Cardiac septum (tissue), 1 donor: ENCODE measurements around the gene OSBPL3. TPM values are rescaled to one million over a fixed set of nuclear protein-coding genes. Genes with fewer than 3 reads are reported as not detected.

ENCODE experiments used
- DNase-seq: peaks from one replicate; pipeline ENCODE4 v3.0.0-alpha.2; 2020; ENCODE audit warnings: low spot score
- intact Hi-C: fragments of 100-400 bp; cut with DNase I; formaldehyde crosslinking; loops from one replicate; pipeline ENCODE4 v1.14.0; 2022
- total RNA-seq: library from RNA; stranded (reverse); fragmentation: NEBNext Ultra II Directional; extraction: Animal tissue kit (Norgen Biotek cat#: 25700); gene quantifications from one replicate; pipeline ENCODE4 v1.2.1, GENCODE V29; 2021
- donor health status: DM: no; HTN: no; CAD: no.

Gene OSBPL3
- total RNA-seq, 1 donor from 2014 or later, result 2.4 TPM

GRCh38 chr7:24843821-24844434, 136.1 kb downstream of the OSBPL3 start:
- intact Hi-C loops, result no loop called here
- no peak for DNase-seq

GRCh38 chr7:24842449-24843241, 137.3 kb downstream of the OSBPL3 start:
- no peak for DNase-seq
- intact Hi-C loops, result no loop called here

GRCh38 chr7:24842029-24842428, 137.9 kb downstream of the OSBPL3 start:
- DNase-seq, result no peak
- intact Hi-C loops, result no loop called here

DNA sequence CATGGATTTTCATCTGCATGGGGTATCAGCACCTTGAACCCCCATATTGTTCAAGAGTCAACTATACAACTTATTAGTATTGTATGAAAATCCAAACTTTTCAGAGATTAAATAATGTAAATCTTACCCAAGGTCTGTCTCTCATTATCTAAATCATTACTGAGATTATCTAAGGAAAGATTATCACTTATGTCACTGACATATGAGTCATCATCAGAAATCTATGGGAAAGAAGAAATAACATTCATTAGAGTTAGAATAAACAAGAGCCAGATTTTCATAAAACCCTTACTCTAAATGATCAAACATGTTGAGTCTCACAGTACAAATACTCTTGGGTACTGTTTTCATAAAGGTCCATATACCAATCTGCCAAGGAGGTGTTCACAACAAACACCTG, 139.4 kb downstream of the OSBPL3 start:
- intact Hi-C loops, result no loop called here
- no peak for DNase-seq

GRCh38 chr7:24836084-24836483, 143.9 kb downstream of the OSBPL3 start:
- intact Hi-C loops, result no loop called here
- no peak for DNase-seq

GRCh38 chr7:24835643-24836042, 144.3 kb downstream of the OSBPL3 start:
- DNase-seq, result no peak
- intact Hi-C loops, result no loop called here

DNA sequence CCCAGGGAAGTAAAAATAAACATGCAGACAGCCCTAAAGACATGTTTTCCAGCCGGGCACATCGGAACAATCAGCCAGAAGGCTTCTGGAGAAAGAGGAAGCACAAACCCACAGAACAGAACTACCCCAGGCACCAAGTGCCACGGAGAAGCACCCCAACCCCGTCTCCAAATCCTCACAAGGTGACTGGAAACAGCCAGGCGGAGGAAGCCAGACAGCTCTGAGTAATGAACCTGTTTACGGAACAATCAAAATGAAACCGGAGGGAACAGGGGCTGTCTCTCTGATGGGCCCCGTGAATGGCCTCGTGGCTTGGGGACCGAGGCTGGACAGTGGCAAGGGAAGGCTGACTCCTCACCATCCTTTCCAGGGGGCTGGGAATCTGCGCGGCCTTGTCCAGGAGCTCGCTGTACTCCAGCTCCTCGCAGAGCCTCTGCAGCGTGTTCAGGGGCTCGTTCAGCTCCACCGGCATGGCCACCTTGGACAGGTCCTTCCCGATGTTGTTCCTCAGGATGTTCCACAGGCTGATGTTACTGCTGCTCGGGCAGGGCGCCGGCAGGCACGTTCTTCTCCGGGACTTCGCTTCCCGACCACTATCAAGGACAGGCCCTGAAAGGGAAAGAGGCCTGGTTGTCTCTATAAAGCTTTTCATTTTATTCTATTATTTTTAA, 145.7 kb downstream of the OSBPL3 start:
- DNase-seq, result no peak
- intact Hi-C loops, result no loop called here

- intact Hi-C loops, result no loop called here
- DNase-seq, result no peak
These were observed 146.4 kb downstream of the OSBPL3 start for GRCh38 chr7:24833549-24833948.

- intact Hi-C loops, result no loop called here
- DNase-seq, result no peak
These were observed 148.7 kb downstream of the OSBPL3 start for GRCh38 chr7:24831240-24831639.

- DNase-seq, result no peak
- intact Hi-C loops, result no loop called here
These were observed 149.4 kb downstream of the OSBPL3 start for GRCh38 chr7:24830440-24831050.

DNA sequence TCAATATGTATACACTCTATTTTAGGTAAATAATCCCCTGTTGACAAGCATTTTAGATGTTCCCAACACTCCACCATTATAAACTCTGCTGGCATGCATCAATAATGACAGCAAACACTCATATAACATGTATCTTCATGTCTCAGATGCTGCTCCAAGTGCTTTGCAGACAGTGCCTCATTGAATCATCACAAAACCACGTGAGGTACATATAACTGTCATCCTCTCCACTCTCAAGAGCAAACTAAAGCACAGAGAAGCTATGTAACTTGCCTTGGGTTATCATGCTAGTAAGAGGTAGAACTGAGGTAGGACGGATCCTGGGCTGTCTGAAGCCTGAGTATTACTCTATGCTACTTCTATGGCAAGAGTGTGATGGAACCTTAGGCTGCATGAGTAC, 150.2 kb downstream of the OSBPL3 start:
- intact Hi-C loops, result no loop called here

GRCh38 chr7:24828891-24829661, 150.9 kb downstream of the OSBPL3 start:
- intact Hi-C loops, result no loop called here
- no peak for DNase-seq

More for the DNA sequence above, 150.2 kb downstream of the OSBPL3 start:
- no peak for DNase-seq

DNA sequence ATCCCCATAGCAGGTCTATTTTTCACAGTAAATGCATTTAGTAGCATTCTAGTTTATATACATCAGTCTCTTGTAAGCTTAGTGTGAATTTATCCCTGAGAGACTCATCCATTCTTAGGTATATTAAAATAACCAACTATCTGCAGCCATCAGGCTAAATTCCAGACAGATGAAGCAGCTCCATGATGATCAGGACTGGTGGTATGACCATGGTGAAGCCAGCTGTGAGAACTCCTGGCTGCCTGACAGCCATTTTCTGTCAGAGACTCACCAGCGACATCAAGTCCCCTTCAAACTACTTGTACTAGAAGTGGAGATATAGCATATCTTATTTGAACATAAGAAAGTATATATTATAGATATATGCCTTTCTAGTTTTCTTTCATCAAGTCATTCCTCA, 152.4 kb downstream of the OSBPL3 start:
- DNase-seq, result no peak
- intact Hi-C loops, result no loop called here

DNA sequence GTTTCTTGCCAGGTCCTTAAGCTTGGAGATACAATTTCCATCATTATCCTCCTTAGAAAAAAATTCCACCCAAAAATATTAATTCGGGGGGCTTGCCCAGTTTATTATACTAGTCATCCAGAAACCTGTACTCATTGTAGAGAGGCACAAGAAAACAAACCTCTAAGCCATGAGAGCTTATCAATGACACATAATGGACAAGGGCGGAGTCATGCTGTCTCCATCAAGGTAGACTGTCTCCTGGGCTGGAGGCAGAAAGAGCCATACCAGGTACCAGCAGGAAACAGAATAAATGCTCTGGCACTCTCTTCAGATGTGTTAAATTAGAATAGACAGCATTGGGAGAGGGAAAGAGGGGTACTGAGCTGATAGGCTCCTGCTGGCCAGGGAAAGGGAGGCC, 153.0 kb downstream of the OSBPL3 start:
- no peak for DNase-seq
- intact Hi-C loops, result no loop called here

- intact Hi-C loops, result no loop called here
- DNase-seq, result no peak
These were observed 153.3 kb downstream of the OSBPL3 start for GRCh38 chr7:24826662-24827020.

DNA sequence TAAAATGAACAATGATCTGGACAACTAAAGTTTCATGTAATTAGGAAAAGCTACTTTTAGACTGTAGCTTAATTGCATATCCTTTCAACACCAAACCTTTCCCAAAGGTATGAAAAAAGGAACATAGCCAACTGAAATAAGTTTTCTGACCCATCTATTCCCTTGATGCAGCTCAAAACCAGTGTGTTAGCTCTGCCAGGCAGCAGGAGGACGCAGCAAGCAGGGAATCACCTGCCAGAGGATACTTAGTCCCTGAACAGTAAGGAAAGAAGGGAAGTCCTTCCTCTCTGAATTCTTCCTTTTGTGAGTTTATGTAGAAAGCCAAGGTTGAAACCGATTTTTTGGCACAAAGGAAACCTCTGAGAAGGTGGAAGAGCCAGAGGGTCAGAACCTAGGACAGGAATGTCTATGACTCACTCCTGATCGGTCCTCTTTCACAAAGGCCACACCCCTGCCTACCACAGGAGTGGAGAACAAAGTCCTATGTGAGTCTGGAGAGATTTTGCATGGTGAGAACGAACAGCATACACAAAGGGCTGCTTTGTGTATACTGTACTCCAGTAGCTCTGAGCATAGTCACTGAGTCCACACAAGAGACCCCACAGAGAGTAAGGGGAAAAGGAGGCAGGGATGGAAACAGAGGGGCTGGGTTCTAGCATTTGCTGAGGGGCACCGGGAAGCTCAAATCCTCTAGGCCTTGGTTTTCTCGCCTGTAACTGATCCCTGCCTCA, 153.9 kb downstream of the OSBPL3 start:
- intact Hi-C loops, result no loop called here
- DNase-seq, result no peak

DNA sequence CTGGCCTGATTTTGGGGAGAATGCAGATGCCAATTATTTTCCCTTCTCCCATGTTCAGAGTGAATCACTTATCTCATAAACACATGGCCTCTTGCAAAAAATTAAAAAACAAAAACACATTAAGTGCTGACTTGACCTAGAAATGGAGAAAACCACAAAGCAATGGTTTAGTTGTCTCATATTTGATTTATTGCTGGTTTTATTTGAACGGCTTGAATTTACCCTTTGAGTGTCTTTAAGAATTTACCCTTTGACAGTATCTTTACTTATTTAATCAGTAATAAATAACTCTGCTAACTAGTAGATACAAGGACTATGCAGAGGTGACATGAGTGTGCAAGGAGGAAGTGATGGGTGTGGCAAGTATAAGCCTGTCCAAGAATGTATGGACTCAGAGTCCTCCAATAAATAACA, 154.6 kb downstream of the OSBPL3 start:
- no peak for DNase-seq
- intact Hi-C loops, result no loop called here

DNA sequence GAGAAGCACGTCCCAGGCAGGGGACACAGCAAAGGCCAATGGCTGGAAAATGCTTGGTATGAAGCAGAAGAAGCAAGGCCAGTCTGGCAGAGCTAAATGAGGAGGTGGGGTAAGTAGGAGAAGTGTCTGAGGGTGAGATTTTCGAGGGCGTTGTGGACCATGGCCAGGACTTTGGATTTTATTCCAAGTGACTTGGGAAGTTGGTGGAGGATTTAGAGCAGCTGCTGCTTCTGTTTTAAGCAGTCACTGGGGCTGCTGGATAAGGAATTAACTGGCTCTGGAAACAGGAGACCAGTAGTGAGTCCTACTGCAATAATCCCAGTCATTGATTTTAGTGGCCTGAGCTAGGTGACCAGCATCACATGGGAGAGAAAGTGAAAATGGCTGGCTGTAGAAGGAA, 155.1 kb downstream of the OSBPL3 start:
- DNase-seq, result no peak
- intact Hi-C loops, result no loop called here

DNA sequence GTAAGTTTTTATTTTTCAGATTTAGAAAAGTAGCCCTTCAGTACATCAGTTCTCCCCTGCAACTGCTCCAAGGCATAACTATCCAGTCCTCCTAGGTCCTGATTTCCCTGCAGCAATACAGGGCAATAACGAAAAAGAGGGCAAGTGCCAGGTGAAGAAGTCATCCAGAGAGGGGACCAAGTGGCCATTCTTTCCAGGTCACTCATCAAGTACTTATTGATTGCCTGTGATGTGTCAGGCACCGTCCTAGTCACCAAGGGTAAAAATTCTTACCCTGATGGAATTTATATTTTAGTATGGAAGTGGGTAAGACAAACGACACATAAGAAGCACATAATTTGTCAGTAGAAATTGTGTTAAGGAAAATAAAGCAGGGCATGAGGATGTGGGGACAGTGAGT, 155.6 kb downstream of the OSBPL3 start:
- intact Hi-C loops, result no loop called here
- DNase-seq, result no peak
